GM21529 (cell line): ENCODE measurements around the gene TSPAN11.
A peak's percentile ranks its signal among the peaks of the same experiment; 100 is the strongest.
"Not testable (repeated sequence)": the region's sequence is repeated elsewhere in the genome, so short reads cannot be mapped to it uniquely, and the experiment has no call there.

ENCODE experiments used
- ATAC-seq: cut with Tn5 transposase; IDR thresholded peaks from one replicate; pipeline ENCODE4 v1.9.1; 2021; ENCODE audit not compliant: unreplicated experiment

Gene TSPAN11

GRCh38 chr12:31000751-31001150, 74.2 kb downstream of the TSPAN11 start:
- no peak for ATAC-seq

DNA sequence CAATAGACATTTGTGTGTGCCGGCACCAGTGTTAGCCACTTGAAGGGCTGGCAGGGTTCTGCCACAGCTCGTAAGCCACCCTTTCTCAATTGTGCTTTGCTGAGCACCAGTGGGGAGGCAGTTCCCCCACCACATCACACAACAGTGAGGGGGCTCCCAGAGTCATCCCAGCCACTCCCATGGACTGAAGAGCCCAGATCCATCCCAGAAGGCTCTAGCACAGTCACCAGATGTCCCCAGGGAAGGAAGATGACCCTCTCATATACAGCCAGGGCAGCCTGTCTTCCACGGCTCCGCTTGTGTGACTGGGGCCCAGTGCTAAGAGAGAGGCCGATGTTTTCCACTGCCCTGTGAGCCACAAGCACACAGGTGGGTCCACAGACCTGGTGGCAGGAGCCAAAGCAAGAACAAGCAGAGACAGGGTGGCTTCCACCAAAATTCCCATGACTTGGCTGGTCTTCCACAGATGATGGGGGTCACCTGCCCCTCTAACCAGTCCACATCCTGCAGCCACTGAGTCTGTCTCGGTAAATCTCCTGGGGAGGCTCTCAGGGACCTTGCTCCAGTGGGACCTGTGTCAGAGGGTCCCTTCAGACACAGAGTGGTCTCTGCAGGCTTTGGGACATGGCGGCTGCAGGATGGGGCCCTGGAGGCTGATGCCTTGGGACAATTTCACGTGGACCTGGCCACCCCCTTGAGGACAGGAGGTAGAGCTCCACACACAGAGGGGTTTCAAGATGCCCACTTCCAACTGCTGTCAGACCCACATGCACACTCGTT, 75.2 kb downstream of the TSPAN11 start:
- ATAC-seq, result no peak

- ATAC-seq, result no peak
Measured at GRCh38 chr12:31002361-31002725, 75.8 kb downstream of the TSPAN11 start.

GRCh38 chr12:31002999-31003398, 76.5 kb downstream of the TSPAN11 start:
- peak; percentile 55 for ATAC-seq

GRCh38 chr12:31003861-31004640, 77.5 kb downstream of the TSPAN11 start:
- no peak for ATAC-seq

DNA sequence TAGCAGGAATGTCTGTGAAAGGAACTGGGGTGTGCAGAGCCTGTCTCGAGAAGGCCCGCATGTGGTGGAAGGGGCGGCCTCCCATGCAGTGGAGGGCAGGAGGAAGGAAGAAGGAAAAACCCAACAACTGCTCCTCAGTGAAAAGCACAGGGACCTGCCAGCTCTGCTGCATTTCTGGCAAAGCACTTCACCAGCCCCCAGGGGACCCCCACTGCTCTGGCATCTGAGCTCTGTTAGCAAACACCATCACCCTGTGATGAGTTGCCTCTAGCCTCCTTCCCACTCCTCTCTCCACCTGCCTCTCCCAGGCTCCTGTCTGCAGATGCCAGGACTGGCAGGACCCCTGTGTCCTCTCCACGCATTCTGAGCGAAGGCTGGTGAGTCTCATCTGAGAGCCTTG, 78.1 kb downstream of the TSPAN11 start:
- ATAC-seq, result no peak

GRCh38 chr12:31005256-31005943, 78.9 kb downstream of the TSPAN11 start:
- no peak for ATAC-seq

- ATAC-seq, result no peak
Measured at GRCh38 chr12:31005944-31006361, 79.4 kb downstream of the TSPAN11 start.

DNA sequence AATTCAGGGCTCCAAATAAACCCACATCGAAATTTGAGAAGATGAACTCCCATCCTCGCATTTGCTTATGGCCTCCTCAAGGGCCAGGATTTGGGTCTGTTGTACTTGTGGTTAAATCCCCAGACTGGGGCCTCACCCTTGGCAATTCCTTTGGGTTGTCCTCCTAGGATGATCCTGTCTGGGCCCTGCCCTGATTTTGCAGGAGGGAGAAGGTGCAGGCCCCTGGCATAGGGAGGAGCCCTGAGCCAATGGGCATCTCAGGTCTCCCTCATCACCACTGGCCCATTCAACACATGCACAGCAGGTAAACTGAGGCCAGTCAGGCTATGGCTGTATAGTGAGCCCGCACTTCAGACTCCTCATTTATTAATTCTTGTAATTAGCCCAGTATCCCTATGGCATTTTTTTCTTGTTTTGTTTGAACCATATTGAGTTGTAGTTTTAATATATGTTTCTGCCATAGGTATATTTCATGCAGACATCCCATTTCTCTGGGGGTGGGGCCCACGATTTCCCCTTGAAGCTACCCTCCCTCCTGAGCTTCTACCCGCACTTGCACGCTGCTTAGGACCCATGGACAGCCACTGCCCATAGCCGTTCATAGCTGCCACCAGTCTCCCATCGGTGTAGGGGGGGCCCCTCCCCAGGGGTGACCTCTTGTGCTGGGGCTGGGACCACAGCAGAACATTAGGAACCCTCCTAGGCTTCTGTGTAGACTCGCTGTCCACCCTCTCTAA, 80.0 kb downstream of the TSPAN11 start:
- ATAC-seq, result no peak

GRCh38 chr12:31007153-31007495, 80.6 kb downstream of the TSPAN11 start:
- ATAC-seq, result no peak

DNA sequence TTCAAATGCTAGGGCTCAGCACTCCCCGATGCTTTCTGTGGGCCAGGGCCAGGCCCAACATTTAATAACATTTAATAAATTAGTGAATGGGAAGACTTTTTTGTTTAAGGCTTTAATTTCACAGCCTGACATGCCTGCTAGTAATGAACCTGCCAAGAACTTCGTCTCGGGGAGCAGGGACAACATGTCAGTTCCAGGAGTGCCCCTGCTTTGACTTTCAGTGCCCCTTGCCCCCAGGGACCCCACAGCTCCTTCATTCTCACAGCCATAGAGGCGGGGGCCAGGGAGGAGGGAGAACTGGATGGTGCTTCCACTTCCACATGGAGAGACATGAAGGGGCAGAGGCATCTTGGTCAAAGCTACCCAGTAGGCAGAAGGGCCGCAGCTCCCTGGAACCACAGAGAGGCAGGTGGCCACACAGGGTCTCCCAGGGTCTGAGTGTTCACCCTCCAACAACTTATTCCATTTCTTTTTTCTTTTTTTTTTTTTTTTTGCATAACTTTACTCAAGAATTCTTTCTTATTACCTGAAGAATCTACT, 81.2 kb downstream of the TSPAN11 start:
- ATAC-seq, result no peak

DNA sequence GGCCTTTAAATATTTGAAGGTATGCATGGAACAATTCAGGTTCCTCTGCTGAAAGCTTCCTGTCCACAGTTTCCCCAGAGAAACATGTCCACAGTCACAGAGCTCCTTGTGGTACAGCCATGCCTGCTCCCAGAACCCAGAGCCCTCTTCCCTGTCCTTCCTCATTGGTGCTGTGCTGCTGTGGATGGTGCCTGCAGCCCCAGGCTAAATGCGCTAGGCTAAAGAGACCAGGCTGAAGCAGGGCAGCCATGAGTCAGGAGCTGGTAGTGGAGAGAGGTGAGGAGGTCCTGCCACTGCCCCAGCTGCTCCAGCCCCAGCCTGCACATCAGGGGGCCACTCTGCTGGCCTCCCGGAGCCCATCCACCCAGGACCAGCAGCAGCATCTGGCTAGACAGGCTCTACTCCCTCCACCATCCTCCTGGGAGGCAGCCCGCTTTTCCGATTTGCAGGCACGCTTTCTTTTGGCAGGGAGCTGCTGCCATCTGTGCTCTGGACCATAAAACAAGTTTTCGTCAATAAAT, 81.8 kb downstream of the TSPAN11 start:
- ATAC-seq, result no peak

- no peak for ATAC-seq
Measured at GRCh38 chr12:31008961-31009840, 82.7 kb downstream of the TSPAN11 start.

DNA sequence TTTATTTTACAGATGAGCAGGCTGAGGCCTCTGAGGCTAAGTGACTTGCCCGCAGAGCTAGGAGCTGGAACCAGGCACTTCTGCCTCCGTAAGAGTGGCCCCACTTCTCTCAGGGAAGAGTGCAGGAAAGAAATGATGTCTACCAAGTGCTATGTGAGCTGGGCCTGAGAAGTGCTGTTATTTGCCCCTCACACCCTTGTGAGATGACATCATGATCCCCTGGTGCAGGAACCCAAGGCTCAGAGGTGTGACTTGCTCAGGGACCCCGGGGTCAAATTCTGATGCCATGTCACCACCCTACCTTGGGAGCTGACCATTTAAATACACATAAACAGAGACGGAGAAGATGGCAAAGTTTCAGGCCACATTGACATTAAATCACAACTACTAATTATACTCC, 83.4 kb downstream of the TSPAN11 start:
- ATAC-seq, result no peak

DNA sequence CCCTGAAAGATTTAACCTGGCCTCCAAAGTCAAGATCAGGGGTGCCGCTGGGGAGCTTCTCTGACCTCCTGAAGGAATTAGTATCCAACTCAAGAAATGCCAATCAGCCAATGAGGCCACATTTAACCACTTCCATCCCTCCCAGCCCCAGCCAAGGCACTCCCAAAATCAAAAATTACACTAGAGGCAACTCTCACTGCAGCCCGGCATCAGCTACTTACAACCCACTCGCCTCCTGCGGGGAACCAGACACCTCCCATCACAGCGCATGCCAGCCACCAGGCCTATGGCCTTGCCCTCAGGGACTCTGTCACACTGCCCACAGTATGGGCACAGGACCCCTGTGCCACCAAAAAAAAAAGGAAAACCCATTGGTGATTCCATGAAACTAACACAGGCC, 84.8 kb downstream of the TSPAN11 start:
- no peak for ATAC-seq

GRCh38 chr12:31011746-31012566, 85.4 kb downstream of the TSPAN11 start:
- no peak for ATAC-seq

DNA sequence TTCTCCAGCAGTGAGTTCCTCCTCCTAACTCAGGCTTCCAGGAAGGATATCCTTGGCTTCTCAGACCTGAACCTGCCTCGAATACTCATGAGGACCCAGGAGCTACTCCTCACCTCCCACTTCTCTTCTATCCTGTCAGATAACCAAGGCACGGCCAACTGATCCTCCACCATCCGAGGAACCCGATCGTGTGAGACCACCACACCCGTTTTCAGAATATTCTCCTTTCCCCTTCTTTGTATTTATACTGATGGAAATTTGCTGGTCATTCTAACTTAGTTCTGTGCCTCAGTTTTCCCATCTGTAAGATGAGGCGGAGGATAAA, 86.0 kb downstream of the TSPAN11 start:
- not testable (repeated sequence) for ATAC-seq

GRCh38 chr12:31015215-31015614, 88.7 kb downstream of the TSPAN11 start:
- ATAC-seq, result no peak

DNA sequence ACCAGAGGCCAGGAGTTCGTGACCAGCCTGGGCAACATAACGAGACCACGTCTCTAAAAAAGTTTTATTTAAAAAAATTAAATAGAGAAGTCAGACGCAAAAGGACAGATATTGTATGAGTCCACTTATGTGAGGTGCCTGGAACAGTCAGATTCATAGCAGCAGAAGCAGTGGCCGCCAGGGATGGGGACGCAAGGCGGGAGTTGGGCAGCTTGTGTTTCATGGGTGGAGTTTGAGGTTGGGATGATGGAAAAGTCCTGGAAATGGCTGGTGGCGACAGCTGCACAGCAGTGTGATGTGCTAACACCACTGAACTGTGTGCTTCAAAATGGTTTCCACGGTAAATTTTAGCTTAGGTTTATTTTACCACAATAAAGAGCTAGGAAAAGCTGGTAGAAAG, 89.5 kb downstream of the TSPAN11 start:
- no peak for ATAC-seq
